HG02642 (cell line): ENCODE data around the gene UBAC2.

Experiments
- ATAC-seq: cut with Tn5 transposase; IDR thresholded peaks from one replicate; pipeline ENCODE4 v1.9.1; 2021; ENCODE audit warnings: mild to moderate bottlenecking; ENCODE audit not compliant: unreplicated experiment, poor library complexity

The UBAC2 gene

GRCh38 chr13:99367106-99367616 lies 166.5 kb downstream of the UBAC2 start:
- ATAC-seq: no peak

GRCh38 chr13:99367663-99368448 lies 167.2 kb downstream of the UBAC2 start:
- no peak for ATAC-seq

DNA sequence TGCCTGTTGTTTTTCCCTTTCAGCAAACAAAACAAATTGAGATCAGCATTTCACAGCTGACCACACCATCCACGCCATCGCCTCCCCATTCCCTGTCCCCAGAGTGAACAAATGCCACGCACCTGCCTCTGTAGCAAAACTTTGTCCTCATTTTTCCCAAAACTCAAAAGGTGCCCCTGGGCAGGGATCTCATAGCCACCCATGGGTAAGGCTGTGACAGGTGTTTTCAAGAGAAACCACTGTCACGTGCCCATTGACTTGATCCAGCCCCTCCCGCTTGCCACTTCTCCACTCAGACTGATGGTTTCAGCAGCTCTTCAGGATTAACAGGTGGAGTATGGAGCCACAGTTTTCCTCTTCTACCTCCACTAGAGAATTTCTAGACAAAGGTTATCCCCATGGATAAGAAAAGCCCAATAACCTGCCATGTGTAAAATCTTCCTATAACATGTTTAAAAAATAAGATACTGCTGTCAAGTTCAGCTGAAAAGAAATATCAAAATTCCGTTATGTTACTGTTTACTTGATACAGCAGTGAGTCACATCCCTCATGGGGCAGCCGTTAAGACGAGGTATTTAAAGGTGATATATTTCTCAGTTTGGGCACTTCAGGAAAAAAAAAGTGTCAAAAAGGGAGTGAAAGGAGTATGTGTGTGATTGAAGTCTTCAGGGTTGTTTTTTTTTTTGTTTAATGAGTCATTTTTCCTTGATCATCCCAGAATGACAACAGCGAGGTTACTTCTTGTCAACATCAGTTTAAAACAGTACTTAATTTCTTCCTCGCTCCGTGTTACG lies 170.0 kb downstream of the UBAC2 start:
- no peak for ATAC-seq

GRCh38 chr13:99371956-99372355 lies 171.3 kb downstream of the UBAC2 start:
- ATAC-seq: no peak

GRCh38 chr13:99373436-99373835 lies 172.8 kb downstream of the UBAC2 start:
- ATAC-seq: no peak

- ATAC-seq: no peak
Measured at GRCh38 chr13:99374169-99374991, 173.7 kb downstream of the UBAC2 start.

- ATAC-seq: peak; percentile 47
Measured at GRCh38 chr13:99374994-99375737, 174.5 kb downstream of the UBAC2 start.

DNA sequence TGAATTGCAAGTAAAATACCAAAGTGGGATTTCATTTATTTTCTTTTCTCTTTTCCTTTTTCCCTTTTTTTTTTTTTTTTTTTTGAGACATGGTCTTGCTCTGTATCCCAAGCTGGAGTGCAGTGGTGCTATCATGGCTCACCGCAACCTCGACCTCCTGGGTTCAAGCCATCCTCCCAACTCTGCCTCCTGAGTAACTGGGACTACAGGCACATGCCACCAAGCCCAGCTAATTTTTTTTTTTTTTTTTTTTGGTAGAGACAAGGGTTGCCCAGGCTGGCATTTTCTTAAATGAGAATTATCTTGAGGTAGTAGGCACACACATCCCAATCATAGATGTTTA lies 175.1 kb downstream of the UBAC2 start:
- no peak for ATAC-seq

DNA sequence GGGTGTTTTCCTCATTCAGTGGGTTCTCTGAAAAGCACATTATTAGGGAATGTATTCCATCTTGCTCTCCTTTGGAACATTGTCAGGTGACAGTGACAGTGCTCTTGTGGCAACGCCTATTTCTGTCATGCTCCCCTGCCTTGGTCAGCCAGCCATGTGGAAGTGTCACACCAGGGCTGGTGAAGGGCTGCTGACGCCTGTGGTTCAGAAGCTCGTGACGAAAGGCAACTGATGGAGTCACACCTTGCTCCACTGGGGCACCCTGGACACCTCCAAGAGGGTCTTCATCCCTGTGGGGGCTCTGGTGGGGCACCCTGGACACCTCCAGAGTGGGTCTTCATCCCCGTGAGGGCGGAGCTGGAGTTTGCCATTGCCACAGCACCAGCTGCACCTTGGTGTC lies 175.5 kb downstream of the UBAC2 start:
- ATAC-seq: peak; percentile 62

GRCh38 chr13:99376924-99377323 lies 176.3 kb downstream of the UBAC2 start:
- ATAC-seq: no peak

DNA sequence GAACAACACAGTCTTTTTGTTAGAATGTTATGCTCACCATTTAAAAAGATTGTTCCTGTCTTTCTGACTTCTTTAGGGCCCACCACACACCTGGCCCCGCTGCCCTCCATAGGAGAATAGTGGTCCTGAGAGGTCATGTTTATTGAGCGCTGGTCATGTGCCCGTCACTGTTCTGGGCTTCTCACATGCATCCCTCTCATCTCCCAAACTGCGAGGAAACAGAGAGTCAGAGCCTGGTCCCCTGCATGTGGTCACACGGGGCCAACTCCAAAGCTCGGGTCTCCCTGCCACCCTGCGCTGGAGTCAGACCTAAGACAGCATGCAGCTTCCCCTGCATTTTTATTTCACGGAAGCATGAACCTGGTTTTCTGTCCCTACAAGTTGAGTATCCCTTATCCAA lies 177.0 kb downstream of the UBAC2 start:
- ATAC-seq: no peak

GRCh38 chr13:99378985-99379733 lies 178.5 kb downstream of the UBAC2 start:
- ATAC-seq: no peak

DNA sequence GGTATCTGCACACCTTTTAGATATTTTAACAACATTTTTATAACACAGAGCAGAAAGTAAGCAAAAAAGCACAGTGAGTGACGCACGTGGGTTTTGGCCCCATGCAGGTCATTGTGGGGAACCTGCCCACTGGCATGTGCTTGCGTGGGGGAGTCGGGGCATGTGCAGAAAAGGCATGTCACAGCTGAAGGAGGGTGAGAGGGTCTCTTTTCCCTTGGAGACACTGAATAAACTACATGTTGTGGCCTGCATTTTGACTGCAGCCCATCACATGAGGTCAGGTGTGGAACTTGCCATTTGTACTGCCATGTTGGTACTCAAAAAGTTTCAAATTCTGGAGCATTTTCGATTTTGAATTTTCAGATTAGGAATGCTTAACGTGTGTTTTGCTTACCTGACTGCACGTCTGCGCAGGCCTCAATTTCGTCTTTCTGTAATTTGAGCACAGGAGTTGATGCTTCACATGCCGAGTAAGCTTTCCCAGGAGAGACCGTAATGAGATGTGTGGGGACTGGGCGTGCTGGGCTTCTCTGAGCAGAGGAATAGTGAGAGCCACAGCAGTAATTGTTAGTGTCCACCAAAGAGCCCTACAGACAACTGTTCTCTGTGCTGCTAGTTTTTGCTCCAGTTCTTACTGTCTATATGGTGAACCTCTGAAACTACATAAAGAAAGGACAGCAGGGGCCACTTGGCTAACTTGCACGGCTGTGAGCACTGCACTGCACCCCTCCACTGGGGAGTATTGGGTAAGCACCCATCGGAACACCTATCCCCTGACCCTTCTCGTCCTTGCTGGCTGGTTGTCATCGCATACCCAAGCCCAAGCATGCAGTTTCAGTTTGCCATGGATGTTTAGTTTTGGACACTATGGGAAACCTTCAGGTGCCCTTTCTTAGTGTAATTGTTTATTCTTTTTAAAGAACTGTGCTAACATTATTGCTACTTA lies 179.5 kb downstream of the UBAC2 start:
- ATAC-seq: no peak

DNA sequence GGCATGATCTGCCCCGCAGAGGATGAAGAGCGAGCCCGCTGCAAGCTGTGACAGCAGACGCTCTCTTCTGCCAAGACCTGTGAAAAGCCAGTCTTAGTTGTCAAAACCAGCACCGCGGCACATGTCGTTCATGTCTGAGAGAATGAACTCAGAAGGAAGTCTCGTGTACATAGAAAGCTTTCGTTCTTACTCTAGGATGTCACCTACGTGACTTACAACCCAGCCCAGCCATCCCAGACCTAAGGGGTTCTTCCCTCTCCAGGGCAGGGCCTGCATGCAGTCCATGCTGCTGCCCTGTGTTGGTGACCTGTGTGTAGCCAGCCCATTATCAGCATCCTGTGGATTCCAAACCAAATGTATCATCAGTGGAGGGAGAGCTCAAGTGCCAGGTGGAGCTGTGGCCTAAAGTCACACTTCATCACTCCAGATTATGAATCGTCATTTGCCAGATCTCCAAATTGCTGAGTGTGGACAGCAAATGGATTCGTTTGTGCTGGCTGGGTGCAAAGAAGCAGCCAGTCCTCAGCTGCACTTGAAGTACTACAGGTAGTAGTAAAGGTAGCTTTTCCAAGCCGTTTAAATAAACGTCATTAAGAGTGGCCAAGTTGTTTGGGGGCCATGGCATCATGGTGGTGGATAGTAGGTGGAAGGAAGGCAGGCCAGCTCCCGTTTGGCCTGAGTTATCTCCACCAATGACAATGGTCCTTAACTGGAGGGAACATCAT lies 180.4 kb downstream of the UBAC2 start:
- peak; percentile 65 for ATAC-seq

DNA sequence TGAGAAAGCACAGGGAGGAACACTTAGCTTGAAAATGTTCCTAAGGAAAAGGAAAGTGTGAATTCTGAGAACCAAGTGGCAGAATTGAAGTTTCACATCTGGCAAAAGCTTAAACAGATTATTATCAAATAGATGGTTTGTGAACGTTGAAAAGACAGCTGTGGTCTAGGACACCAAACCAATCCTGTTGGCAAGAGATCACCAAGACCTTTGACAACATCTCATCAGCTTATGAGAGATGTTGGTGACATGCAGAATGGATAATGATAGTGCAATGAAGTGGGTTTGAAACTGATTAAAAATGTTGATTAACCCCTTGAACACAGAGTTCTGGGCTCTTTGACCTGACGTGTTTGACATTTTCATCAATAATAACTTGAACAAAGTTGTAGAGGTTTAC lies 181.1 kb downstream of the UBAC2 start:
- ATAC-seq: no peak

GRCh38 chr13:99382428-99383133 lies 181.9 kb downstream of the UBAC2 start:
- ATAC-seq: no peak

- ATAC-seq: no peak
Measured at GRCh38 chr13:99383511-99383921, 182.9 kb downstream of the UBAC2 start.
